Islet precursor cell (in vitro differentiated cells): Measurements from ENCODE around the gene PDZD11.
"Not testable (repeated sequence)": the region's sequence is repeated elsewhere in the genome, so short reads cannot be mapped to it uniquely, and the experiment has no call there.

Experiments
- DNase-seq: peaks from one replicate; pipeline ENCODE4 v3.0.0-alpha.2; 2018

Gene PDZD11

GRCh38 chrX:70289793-70290770 lies at the start of gene PDZD11, which contains the start of gene KIF4A:
PDZD11 (minus strand) TSS chrX:70289927; CDS start chrX:70289341, 586 bp downstream.
KIF4A (plus strand) TSS chrX:70290104; CDS start chrX:70290459, 355 bp downstream.
- DNase-seq: peak; percentile 93

GRCh38 chrX:70338290-70338689 lies 48.6 kb upstream of the PDZD11 start:
- no peak for DNase-seq

GRCh38 chrX:70336767-70337166 lies 47.0 kb upstream of the PDZD11 start:
- no peak for DNase-seq

GRCh38 chrX:70332600-70332999 lies 42.9 kb upstream of the PDZD11 start:
- DNase-seq: no peak

GRCh38 chrX:70331161-70331560 lies 41.4 kb upstream of the PDZD11 start:
- no peak for DNase-seq

- DNase-seq: no peak
Measured at GRCh38 chrX:70324326-70324725, 34.6 kb upstream of the PDZD11 start.

- DNase-seq: not testable (repeated sequence)
Measured at GRCh38 chrX:70323628-70324027, 33.9 kb upstream of the PDZD11 start.

- DNase-seq: no peak
Measured at GRCh38 chrX:70322784-70323183, 33.1 kb upstream of the PDZD11 start.

- no peak for DNase-seq
Measured at GRCh38 chrX:70313503-70313902, 23.8 kb upstream of the PDZD11 start.

- no peak for DNase-seq
Measured at GRCh38 chrX:70301716-70302115, 12.0 kb upstream of the PDZD11 start.

- DNase-seq: no peak
Measured at GRCh38 chrX:70293621-70294020, 3.9 kb upstream of the PDZD11 start.

GRCh38 chrX:70292788-70293187 lies 3.1 kb upstream of the PDZD11 start:
- no peak for DNase-seq

GRCh38 chrX:70289168-70289792 lies 447 bp downstream of the PDZD11 start:
- no peak for DNase-seq

GRCh38 chrX:70281951-70282350 lies 7.8 kb downstream of the PDZD11 start, which contains the start of gene RAB41:
RAB41 (plus strand) TSS chrX:70282172; CDS start chrX:70282218, 46 bp downstream.
- no peak for DNase-seq

GRCh38 chrX:70280573-70280972 lies 9.2 kb downstream of the PDZD11 start:
- no peak for DNase-seq

GRCh38 chrX:70279081-70279480 lies 10.6 kb downstream of the PDZD11 start:
- DNase-seq: no peak

GRCh38 chrX:70274029-70274428 lies 15.7 kb downstream of the PDZD11 start:
- DNase-seq: not testable (repeated sequence)

GRCh38 chrX:70268034-70268433 lies 21.7 kb downstream of the PDZD11 start, which contains the start of gene ARR3:
ARR3 (plus strand) TSS chrX:70268334; CDS start chrX:70269386, 1,052 bp downstream.
- no peak for DNase-seq

GRCh38 chrX:70264784-70265183 lies 24.9 kb downstream of the PDZD11 start:
- DNase-seq: no peak

- peak; percentile 82 for DNase-seq
Measured at GRCh38 chrX:70262952-70263567, 26.7 kb downstream of the PDZD11 start.

- DNase-seq: no peak
Measured at GRCh38 chrX:70260104-70260503, 29.6 kb downstream of the PDZD11 start, which contains the start of gene P2RY4. P2RY4 (minus strand) TSS chrX:70260204; CDS start chrX:70259624, 580 bp downstream.

- no peak for DNase-seq
Measured at GRCh38 chrX:70257423-70258288, 32.1 kb downstream of the PDZD11 start.
